ENCODE measurements around the gene CRYGS. TPM values are rescaled to one million over a fixed set of nuclear protein-coding genes. Genes with fewer than 3 reads are reported as not detected.

Gene CRYGS
- total RNA-seq, 4 donors from 2014 or later, result 0.39 to 3.1 (median 3.1) TPM; not detected in 1

- peak; percentile 27 for TF ChIP-seq POLR2AphosphoS5 (IDR thresholded peaks at IDR 0.05)
- TF ChIP-seq POLR2A (IDR thresholded peaks at IDR 0.05), result no peak
- H3K4me1 ChIP-seq, result peaks cover 0 to 23% (median 0%) of the 10 kb centered on the region in 3 donors
- 61 to 83% methylated on average over 1 to 4 of the region's 4 CpGs for WGBS, 2 donors (ENCODE audit: low coverage in 1 of 2)
- no peaks in the 10 kb centered on the region for H3K27me3 ChIP-seq
- H3K36me3 ChIP-seq, result no peaks in the 10 kb centered on the region
- H3K27ac ChIP-seq, result peak overlapping the region in 1 of 4 donors; percentile 6
- ATAC-seq, result no peak
- H3K4me3 ChIP-seq, result no peak overlapping the region
- H3K9me3 ChIP-seq, result no peaks in the 10 kb centered on the region
These were observed 51.7 kb downstream of the CRYGS start for GRCh38 chr3:186492385-186492984.

DNA sequence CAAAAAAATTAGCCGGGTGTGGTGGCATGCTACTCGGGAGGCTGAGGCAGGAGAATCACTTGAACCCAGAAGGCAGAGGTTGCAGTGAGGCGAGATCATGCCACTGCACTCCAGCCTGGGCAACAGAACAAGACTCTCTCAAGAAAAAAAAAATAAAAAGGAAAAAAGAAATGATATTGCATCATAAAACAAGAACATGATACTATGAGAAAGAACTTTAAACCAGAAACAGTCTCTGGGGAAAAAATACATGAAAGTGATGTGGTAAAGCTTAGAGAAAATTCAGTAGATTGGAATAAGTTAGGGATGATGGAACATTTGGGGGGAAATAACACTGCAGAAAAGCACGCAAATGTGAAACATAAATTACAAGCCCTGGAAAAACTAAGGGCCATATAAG is 54.7 kb downstream of the CRYGS start:
- Histone ChIP-seq H3K9me3 (no peaks in the 10 kb centered on the region), H3K27ac (no peak overlapping the region), H3K27me3 (no peaks in the 10 kb centered on the region), H3K36me3 (no peaks in the 10 kb centered on the region), H3K4me1 (peaks cover 0 to under 1% (median 0%) of the 10 kb centered on the region in 3 donors), H3K4me3 (no peak overlapping the region)
- no peak for TF ChIP-seq POLR2A (IDR thresholded peaks at IDR 0.05)
- no peak for ATAC-seq
- WGBS, 2 donors (ENCODE audit: low coverage in 1 of 2), result 72 to 89% methylated on average over 2 to 4 of the region's 4 CpGs

Other genes with a start within 250 kb of the CRYGS start
- 100 to 1,000 TPM in 2 of 4 donors, 10 to 100 TPM in 2; 46.3 to 134 (median 90.4) TPM for gene DGKG, start 182.1 kb downstream of the CRYGS start, total RNA-seq
- gene TBCCD1, start 23.0 kb upstream of the CRYGS start, total RNA-seq, result 10 to 100 TPM in 3 of 4 donors, 1 to 10 TPM in 1; 8.8 to 14.2 (median 12.0) TPM
- 10 to 100 TPM; 19.5 to 40.0 (median 33.5) TPM for gene DNAJB11, start 26.3 kb upstream of the CRYGS start, total RNA-seq
- not detected for gene AHSG, start 68.7 kb upstream of the CRYGS start, total RNA-seq
- gene FETUB, start 96.0 kb upstream of the CRYGS start, total RNA-seq, result not detected
- gene HRG, start 121.6 kb upstream of the CRYGS start, total RNA-seq, result not detected
- not detected for gene KNG1, start 173.0 kb upstream of the CRYGS start, total RNA-seq
- gene EIF4A2, start 239.2 kb upstream of the CRYGS start, total RNA-seq, result 100 to 1,000 TPM; 359 to 660 (median 508) TPM

Data from gastroesophageal sphincter (tissue), 4 donors.